SK-N-SH treated with all-trans-retinoic acid at 6 μM for 48 hours (cell line): Measurements from ENCODE around the gene GRAMD1B.

ENCODE experiments used
- ARNTL ChIP-seq: fragments of 450-650 bp; formaldehyde crosslinking; IDR thresholded peaks from 2 replicates; pipeline ENCODE4 v1.5.0; 2020; ENCODE audit warnings: low read depth, mild to moderate bottlenecking, moderate library complexity, borderline replicate concordance
- OSR1 ChIP-seq: fragments of 250-450 bp; sonication (Bioruptor Pico); IDR thresholded peaks from 2 replicates; pipeline ENCODE4 v1.8.0; 2022; ENCODE audit warnings: moderate library complexity, mild to moderate bottlenecking, inconsistent platforms
- PATZ1 ChIP-seq: fragments of 250-450 bp; sonication (Bioruptor Pico); IDR thresholded peaks from 2 replicates; pipeline ENCODE4 v1.8.0; 2020; ENCODE audit warnings: mild to moderate bottlenecking, moderate library complexity, borderline replicate concordance
- RARB ChIP-seq: fragments of 250-450 bp; sonication (Bioruptor Pico); IDR thresholded peaks from 2 replicates; pipeline ENCODE4 v1.8.0; 2021; ENCODE audit warnings: mild to moderate bottlenecking, moderate library complexity

DNA sequence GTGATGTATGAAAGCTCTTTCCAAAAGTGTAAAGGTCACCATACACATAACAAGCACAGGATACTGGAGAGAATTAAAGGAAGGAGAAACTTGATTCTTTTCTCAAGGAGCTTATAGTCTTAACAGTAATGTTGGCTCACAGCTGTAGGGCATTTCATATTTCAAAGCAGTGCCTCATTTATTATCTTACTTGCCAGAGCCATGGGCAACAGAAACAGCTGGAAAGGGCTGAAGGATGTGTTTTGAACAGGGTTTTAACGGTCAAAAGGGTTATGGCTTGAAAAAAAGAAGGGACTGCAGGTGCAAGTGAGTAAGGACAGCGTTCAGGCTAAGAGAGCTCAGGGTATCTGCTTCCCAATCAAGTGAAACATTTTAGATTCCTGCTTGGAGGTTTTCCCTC lies 2.7 kb upstream of the GRAMD1B start:
- TF ChIP-seq OSR1 (CRISPR knock-in tag), result no peak
- TF ChIP-seq RARB (CRISPR knock-in tag), result no peak
- TF ChIP-seq ARNTL (CRISPR knock-in tag), result no peak
- no peak for TF ChIP-seq PATZ1 (CRISPR knock-in tag)
